ENCODE results near the gene CHL1.

CHL1 gene

GRCh38 chr3:217099-217813, 20.7 kb downstream of the CHL1 start:
- no peak for DNase-seq (ENCODE audit: low read depth)

DNA sequence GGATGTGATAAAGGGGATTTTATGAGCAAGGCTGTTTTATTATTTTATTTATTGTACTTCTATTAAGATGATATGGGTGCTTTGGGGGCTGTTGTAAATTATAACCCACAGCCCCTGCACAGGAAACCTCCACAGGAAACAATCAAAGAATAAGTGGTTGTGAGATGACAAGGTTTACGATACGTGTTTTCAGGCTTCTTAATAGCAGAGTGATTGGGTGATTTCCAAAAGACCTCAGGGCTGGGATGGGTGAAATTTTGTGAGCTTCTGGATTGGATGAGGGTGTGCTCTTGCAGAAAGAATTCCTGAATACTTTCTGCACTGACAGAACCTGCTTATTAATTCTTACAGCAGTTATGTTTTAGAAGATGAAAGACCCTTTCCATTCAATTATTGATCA, 21.4 kb downstream of the CHL1 start:
- DNase-seq (ENCODE audit: low read depth): no peak

GRCh38 chr3:228442-229182, 32.0 kb downstream of the CHL1 start:
- DNase-seq (ENCODE audit: low read depth): no peak

DNA sequence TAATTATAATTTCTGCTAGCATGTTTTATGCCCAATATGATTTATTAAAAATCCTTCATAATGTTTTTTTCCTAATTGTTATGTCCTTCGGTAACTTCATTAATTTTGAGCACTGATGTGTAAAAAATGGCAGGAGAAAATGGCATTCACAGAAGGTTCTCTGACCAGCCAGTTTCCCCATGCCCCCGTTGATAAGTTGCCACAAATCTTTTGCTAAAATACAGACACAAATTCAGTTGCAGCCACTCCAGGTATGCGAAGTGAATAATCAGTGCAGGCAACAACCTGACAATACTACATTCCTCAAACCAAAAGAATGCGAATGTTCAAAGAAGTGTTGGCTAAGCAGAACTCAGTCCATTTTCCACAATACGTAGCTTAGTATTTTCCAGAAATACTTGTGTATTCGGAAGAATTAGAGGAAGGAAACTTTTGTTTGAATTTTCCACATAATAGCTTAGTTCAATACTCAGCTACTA, 32.7 kb downstream of the CHL1 start:
- no peak for DNase-seq (ENCODE audit: low read depth)

- no peak for DNase-seq (ENCODE audit: low read depth)
Measured at GRCh38 chr3:236881-237280, 40.3 kb downstream of the CHL1 start.

DNA sequence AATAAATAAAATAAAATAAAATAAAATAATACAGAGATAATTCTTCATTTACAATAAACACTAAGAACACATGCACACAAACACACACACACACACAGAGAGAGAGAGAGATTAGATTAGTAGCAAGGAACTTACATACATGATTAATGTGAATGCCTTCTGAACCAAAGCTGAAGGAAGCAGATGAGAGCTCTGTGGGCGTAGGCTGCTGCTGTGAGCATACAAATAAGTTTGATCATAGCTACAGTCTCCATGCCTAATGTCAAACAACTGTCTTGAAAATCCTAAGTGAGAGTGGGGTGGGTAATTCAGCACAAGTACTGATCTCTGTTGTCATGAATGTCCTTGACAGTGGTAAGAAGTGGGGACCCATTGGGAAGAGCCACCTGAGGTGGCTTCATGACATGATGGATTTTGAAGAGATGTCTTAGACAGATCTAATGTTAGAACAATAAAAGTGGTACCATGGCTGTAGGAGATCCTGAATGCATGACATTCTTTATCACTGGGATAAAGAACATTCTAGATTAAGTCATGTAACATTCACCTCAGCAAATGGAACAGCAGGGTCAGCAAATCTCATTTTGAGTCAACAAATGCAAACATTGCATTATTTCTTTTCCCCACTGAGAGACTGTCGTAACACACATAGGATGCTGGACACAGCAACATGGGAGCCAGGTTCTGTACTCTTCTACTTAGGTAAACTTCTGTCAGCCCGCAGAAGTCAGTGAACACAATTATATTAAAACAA, 46.2 kb downstream of the CHL1 start:
- no peak for DNase-seq (ENCODE audit: low read depth)

GRCh38 chr3:243356-243725, 46.8 kb downstream of the CHL1 start:
- no peak for DNase-seq (ENCODE audit: low read depth)

GRCh38 chr3:244041-244440, 47.5 kb downstream of the CHL1 start:
- no peak for DNase-seq (ENCODE audit: low read depth)

GRCh38 chr3:247916-248315, 51.4 kb downstream of the CHL1 start:
- DNase-seq (ENCODE audit: low read depth): no peak

- no peak for DNase-seq (ENCODE audit: low read depth)
Measured at GRCh38 chr3:248864-249520, 52.4 kb downstream of the CHL1 start.

GRCh38 chr3:249587-250262, 53.2 kb downstream of the CHL1 start:
- no peak for DNase-seq (ENCODE audit: low read depth)

DNA sequence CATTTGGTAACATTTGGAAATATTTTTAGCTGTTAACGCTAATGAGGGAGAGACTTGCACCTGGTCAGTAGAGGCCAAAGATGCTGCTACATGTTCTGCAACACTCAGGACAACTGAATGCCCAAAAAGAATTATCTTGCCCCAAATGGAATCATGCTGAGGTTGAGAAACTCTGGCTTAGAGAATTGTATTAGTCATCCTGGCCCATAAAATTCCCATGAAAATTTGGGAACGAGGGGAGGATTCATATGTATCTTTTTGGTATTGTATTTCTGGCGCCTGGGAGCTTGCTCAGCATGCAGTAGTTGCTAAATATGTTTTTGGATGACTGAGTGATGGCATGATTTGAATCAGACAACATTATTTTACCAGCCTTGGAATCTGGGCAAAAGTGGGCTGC, 59.9 kb downstream of the CHL1 start:
- no peak for DNase-seq (ENCODE audit: low read depth)

DNA sequence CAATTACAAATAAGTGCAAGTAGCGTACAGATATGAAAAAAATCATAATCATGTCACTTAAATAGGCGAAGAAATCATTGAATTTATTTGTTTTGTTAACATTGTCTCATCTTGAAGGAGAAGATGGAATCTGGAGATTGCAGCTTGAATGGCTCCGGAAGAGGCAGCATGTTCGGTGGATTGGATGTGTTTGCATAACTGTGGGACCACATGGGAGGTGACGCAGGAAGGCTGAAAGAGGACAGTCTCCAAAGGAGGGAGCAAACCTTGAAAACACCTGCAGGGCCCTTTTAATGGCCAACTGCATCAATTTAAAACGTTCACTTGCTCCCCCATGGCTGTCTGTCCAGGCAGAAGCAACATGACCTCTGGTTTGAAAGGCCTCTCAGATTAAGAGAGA, 61.3 kb downstream of the CHL1 start:
- no peak for DNase-seq (ENCODE audit: low read depth)

GRCh38 chr3:260898-261297, 64.3 kb downstream of the CHL1 start:
- DNase-seq (ENCODE audit: low read depth): no peak

DNA sequence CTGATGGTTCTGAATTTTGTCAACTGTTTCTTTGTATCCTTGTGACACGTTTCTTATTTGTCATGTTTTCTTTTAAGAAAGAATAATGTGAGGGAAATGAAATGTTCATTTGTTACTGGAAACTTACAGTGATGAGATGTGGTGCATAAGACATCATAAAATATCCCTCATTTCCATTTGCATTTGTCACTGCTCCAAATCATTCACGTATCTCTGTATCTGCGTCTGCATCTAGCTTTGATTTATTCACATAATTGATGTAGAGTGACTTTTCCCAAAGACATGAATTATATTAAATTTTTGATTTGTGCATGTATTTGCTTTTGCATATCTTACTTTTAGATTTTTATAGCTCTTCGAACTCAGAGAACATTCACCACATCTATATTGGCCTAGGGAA, 66.8 kb downstream of the CHL1 start:
- DNase-seq (ENCODE audit: low read depth): no peak

GRCh38 chr3:264394-265156, 68.0 kb downstream of the CHL1 start:
- DNase-seq (ENCODE audit: low read depth): no peak

GRCh38 chr3:267101-267500, 70.5 kb downstream of the CHL1 start:
- no peak for DNase-seq (ENCODE audit: low read depth)

DNA sequence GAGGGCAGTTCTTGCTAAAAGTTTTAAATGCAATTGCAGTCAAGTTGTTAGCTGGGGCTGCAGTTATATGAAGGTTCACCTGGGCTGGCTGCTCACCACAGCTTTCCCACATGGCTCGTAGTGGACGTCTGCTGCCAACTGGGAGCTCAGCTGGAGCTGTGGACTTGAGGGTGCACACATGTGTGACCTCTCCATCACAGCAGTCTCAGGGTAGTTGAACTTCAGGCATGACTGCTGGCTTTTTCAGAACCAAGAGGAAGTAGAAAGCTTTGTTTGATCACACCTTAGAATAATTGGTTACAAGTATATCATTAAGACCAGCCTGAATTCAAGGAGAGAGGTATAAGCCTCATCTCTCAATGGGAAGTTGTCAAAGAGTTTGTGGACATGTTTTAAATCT, 74.1 kb downstream of the CHL1 start:
- no peak for DNase-seq (ENCODE audit: low read depth)

GRCh38 chr3:274927-275326, 78.4 kb downstream of the CHL1 start:
- DNase-seq (ENCODE audit: low read depth): no peak

DNA sequence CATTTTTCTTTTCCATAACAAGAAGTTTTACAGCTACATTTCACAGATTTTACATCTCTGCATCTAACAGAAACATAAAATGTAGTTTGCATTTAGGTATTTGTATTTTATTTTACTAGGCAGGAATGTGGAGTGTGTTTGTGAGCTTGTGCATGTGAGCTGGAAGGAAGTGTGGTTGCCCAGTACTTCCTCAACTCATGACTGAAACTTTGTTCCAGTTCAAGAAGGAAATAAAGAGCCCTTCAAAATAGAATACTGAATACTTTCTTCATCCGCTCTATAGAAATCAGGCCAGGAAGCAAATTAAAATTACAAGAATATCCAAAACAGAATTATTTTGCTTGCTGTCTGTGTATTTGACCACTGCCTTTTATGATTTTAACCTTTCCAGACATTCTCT, 81.3 kb downstream of the CHL1 start:
- DNase-seq (ENCODE audit: low read depth): no peak

Measured in stimulated activated CD8-positive, alpha-beta memory T cell treated with anti-CD3 and anti-CD28 coated beads, Interleukin-7, amount 100 ng/mL, for 24 hours (primary cell).